GM19468 (cell line): ENCODE measurements around the gene MGAT1.
"Not testable (repeated sequence)": the region's sequence is repeated elsewhere in the genome, so short reads cannot be mapped to it uniquely, and the experiment has no call there.

Experiments
- ATAC-seq: cut with Tn5 transposase; IDR thresholded peaks from one replicate; pipeline ENCODE4 v1.9.1; 2021; ENCODE audit warnings: mild to moderate bottlenecking, moderate library complexity, moderate number of reproducible peaks; ENCODE audit not compliant: unreplicated experiment; ENCODE audit errors: extremely low read depth

The MGAT1 gene

DNA sequence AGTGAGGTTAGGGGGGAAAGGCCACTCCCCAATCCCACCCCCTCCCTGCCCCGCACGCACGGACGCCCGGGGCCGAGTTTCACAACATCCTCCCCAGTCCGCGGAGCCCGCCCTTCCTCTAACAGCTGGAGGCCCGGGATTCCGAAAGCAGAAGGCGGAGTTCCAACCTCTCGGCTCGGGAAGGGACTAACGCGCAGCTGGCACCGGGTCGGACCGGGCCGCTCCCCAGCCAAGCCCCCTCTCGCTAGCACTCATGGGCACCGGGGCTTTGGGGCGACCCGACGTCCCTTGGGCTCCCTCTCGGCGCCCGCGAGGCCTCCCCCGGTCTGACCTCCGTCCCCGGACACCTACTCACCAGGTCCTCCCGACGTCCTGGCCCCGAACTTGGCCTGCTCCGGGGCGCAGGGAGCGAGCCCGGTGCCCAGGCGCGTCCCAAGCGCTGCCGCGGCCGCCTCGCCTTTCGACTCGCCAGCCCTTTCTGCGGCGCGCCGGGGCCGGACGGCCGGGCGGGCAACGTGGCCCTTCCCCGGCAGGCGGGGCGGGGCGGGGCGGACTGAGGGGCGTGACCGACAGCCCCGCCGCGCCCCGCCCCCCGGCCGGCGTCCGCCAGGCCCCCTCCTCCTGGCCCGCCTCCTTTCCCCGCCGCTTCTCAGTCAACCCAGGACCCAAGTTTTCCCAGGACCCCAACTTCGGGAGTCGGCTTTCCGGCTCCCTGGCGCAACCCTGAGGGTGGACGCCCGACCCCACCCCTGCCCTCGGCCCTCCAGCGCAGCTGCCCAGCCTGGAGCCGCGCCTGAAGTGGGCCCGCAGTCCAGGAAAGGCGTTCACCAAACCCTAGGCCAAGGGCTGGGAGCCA is at the start of gene MGAT1:
TSS of gene MGAT1 (minus strand) at position 482 of the 856 bp plus-strand sequence. CDS start 9,835 bp downstream, outside the sequence.
- ATAC-seq = no peak

DNA sequence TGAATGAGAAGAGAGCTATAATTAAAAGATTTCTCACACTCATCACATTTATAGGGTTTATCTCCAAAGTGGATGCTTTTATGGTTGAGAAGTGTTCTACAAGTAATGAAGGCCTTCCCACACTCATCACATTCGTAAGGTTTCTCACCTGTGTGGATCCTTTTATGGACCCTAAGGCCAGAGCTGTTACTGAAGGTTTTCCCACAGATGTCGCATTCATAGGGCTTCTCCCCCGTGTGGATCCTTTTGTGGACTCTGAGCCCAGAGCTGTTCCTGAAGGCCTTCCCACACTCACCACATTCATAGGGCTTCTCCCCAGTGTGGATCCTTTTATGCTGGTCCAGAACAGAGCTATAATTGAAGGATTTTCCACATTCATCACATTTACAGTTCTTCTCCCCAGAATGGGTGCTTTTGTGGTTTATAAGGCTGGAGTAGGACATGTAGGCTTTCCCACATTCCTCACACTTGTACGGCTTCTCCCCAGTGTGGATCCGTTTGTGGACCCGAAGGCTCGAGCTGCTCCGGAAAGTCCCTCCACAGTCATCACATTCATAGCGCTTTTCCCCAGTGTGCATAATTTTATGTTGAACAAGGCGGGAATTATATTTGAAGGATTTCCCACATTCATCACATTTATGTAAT is 48.0 kb upstream of the MGAT1 start:
- ATAC-seq = no peak

DNA sequence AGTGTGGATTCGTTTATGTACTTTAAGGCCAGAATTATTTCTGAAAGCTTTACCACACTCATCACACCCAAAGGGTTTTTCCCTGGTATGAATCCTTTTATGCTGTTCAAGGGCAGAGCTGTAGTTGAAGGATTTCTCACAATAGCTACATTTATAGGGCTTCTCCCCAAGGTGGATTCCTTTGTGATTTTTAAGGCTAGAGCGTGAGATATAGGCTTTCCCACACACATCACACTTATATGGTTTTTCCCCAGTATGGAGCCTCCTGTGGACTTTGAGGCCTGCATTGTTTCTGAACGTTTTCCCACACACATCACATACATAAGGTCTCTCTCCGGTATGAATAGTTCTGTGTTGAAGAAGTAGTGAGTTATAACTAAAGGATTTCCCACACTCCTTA is 47.2 kb upstream of the MGAT1 start:
- no peak for ATAC-seq

DNA sequence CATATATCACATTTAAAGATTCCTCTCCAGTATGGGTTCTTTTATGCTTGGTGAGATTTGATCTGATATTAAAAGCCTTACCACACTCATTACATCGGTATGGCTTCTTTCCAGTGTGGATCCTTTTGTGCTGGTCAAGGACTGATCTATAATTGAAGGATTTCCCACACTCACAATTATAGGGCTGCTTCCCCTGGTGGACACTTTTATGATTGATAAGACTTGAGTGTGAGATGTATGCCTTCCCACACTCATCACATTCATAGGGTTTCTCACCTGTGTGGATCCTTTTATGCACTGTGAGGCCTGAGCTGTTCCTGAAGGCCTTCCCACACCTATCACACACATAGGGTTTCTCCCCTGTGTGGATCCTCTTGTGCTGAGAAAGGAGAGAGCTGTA is 46.3 kb upstream of the MGAT1 start:
- ATAC-seq = no peak

DNA sequence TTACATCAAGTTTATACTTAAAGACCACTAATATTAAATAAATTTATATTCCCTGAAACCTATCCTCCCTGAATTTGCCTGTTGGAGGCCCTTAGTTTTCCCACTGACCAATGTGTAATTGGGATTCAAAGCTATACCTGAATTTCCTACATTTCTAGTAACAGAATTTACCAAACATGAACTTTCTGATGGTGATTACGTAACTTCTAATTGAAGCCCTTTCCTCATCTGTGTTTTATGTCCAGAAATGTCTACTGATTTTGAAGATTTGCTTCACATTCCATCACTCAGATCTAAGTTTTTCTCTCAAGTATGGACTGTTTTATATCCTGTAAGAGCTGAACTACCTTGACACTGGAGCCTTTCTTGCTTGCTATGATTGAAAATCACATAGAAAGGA is 45.7 kb upstream of the MGAT1 start:
- ATAC-seq = no peak

DNA sequence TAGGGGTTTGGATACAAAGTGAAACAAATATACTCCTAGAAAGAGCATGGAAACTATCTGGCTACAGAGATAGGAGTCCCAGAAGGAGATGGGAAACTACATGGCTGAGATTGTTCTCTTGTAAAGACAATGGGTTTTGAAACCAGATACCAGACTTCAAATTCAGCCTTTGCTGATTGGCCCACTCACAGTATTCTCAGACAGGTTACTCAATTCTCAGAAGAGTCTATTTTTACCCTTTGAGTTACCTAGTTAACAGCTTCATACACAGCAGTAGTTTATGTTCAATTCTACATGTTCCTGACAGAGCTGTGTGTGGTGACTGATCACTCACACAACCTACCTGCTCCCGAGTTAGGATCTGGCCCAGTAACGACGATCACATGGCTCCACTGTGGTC is 44.4 kb upstream of the MGAT1 start:
- no peak for ATAC-seq

DNA sequence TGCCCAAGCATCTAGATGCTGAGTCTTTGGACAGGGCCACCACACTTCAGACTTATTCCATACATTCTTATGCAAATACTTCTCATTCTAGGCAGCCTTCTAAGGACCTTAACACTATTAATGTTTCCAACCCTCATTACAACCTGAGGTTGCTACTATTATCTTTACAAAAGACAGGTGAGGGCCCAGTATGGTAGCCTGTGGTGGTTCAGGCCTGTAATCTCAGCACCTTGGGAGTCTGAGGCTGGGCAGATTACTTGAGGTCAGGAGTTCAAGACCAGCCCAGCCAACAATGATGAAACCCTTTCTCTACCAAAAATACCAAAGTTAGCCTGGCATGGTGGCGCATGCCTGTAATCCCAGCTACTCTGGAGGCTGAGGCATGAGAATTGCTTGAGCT is 42.3 kb upstream of the MGAT1 start:
- no peak for ATAC-seq

DNA sequence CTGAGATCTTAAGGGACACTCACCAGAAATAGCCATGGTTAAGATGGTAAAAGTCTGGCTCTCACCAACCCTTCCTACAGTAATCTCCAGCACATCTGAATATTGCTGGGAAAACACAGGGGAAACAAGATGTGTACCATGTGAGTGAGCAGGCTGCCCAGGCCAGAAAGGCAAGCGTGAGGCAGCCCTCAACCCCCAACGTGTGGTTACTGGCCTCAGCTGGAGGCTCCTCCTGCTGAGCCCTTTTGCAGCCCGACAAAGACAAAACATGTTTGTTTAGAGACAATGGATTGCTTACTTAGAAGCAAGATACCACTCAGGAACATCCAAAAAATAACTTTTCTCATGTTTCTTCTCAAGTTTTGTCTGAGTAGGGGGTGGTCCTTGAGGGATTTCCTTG is 41.8 kb upstream of the MGAT1 start:
- no peak for ATAC-seq

DNA sequence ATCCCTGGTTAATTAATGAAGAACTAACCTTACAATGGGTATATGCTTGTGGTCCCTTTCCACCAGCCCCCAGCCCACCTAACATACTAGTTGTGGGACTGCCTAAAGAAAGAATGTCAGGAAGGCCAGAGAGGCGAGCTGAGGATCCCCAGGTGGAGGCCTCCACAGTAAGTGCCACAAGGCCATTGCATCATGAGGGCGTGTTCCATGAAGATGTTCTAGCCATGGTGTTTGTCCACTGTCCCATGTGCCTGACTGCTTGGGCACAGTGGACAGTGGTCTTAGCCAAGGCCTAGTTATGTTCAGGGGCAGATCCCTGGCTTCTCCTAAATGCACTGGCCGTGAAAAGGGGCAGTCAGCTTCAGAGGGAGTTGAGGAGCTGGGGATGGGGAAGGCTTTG is 37.3 kb upstream of the MGAT1 start:
- no peak for ATAC-seq

DNA sequence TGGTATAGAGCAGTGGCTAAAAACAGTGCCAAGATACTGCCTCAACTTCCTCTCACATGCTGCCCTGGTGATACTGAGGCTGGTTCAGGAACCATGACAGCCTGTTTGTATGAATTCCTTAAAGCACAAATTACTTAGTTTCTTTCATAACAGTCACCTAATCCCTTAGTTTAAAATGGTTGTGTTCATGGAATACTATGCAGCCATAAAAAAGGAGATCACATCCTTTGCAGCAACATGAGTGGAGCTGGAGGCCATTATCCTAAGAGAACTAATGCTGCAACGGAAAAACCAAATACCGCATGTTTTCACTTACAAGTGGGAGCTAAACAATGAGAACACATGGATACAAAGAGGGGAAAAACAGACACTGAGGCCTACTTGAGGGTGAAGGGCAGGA is 36.6 kb upstream of the MGAT1 start:
- no peak for ATAC-seq

DNA sequence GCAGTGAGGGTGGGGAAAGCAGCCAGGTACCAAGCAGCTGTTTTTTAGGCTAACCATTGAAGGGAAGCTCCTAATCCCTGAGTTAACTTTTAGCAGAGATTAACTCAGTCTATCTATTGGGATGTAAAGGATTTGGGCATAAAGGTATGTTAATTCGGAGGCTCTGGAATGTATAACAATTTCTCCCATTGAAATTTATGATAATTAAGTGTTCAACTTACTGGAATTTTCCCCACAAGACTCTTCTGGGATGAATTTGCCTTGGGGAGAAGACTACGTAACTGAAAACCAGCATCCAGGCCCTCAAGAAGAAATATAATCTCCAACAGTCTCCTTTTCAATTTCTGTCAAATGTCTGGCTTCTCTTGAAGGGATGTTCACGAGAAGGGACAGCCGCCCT is 34.9 kb upstream of the MGAT1 start:
- no peak for ATAC-seq

DNA sequence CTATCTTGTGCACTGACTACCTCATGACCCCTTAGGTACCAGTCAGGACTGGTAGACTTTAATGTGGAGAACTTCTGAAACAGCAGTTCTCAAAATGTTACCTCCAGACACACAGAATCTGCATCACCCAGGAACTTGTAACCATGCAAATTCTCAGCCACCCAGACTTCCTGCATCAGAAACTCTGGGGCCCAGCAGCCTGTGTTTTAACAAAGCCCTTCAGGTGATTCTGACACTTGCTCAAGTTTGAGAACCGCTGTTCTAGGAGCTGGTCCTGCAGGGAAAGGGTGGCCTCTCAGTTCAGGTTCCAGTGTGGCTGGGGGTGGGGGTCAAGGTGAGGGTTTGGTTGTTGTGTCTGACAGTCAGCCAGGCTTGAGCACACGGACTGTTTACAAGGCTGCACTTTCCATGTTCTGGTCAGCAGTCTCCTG is 30.0 kb upstream of the MGAT1 start:
- peak; percentile 32 for ATAC-seq

DNA sequence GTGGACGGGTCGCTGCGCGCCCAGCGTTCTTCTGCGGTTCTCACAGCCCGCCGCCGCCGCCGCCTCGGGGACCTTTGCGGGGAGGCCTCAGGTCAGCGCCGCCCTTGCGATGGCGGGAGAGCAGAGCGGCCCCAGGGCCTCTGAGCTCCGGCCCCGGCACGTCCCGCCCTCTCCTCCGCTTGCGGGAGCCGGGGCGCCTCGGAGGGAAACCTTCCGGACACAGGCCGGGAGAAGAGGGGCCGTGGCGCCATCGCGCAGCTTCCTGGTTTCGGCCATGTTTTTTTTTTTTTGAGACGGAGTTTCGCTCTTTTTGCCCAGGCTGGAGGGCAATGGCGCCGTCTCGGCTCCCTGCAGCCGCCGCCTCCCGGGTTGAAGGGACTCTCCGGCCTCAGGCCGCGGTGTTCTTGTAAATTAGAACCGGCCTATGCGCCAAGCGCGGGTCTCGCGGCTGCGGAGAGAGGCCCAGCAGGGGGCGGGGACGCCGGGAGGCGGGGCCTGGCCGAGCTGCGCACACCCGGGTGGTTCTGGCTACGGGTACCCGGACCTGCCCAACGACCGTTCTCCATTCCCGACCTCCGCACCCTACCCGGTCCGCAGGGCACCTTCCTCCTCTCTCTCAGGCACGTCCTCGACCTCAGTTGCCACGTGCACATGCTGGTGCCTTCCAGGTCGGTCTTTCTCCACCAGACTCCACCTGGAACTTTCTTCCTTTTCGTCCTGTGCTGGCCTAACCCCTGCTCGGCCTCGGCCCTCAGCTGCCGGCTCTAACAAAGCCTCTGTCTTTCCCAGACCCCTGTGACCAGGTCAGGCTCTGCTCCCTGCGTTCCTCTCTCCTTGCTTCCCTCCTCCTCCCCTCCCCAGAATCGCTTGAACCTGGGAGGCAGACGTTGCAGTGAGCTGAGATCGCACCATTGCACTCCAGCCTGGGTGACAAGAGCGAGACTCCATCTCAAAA is 28.8 kb upstream of the MGAT1 start:
- peak; percentile 69 for ATAC-seq

DNA sequence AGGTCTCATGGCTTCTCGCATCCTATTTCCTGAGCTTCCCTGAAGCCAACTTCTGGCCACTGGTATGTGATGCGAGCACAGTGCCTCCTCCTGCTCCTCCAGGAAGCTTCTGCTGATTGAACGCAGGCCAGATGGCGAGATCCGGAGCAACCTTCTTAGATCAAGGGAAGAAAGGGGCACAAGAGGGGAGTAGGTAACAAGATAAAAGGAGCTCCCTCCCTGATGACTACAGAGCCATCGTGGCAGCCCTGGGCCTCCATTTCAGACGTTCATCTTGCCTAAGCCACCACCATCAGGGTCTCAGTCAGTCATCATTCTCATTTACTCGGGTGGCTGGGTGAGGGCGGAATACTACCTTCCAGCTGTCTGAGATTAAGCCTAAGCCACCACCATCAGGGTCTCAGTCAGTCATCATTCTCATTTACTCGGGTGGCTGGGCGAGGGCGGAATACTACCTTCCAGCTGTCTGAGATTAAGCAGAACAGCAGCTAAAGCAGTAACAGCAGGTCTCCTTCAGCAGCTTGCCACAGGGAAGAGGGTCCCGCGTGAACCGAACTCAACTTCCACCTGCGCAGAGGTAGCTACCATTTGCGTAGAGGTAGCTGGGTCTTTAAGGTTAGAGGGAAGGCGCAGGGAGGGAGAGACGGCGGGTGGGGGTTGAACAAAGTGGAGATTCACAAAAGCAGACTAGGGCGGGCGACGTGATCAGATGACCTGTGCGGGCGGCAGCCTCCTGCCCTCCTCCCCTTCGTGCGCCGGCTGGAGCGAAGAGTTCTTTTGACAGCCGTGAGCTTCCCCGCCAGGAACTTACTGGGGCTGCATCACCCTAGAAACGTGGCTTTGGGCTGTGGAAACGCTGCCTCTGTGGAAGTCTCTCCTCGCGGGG is 27.9 kb upstream of the MGAT1 start:
- ATAC-seq = no peak

DNA sequence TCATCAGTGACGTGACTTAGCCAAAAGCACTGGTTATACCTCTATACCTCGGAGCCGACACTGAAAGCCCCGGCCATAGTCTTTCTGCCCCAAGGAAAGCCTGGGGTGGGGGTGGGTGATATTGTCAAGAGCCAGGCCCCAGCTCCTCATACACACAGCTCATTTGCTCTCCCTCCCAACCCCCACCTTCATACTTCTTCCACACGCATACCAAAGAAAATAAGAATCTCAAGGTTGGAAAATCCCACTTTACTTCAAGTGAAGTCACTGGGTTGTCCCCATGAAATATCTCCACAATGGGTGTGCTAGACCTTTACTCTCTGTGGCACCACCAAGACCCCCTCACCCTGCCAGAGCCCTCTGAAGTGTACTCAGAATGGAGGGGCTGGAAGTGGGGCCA is 27.1 kb upstream of the MGAT1 start:
- no peak for ATAC-seq

DNA sequence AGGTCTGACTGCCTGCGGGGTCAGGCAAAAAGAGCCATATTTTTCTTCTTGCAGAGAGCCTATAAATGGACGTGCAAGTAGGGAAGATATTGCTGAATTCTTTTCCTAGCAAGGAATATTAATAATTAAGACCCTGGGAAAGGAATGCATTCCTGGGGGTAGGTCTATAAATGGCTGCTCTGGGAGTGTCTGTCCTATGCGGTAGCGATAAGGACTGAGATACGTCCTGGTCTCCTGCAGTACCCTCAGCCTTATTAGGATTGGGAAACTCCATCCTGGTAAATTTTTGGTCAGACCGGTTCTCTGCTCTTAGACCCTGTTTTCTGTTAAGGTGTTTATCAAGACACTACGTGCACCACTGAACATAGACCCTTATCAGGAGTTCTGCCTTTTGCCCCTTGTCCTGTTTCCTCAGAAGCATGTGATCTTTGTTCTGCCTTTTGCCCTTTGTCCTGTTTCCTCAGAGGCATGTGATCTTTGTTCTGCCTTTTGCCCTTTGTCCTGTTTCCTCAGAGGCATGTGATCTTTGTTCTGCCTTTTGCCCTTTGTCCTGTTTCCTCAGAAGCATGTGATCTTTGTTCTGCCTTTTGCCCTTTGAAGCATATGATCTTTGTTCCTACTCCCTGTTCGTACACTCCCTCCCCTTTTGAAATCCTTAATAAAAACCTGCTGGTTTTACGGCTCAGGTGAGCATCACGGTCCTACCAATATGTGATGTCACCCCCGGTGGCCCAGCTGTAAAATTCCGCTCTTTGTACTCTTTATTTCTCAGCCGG is 26.3 kb upstream of the MGAT1 start:
- not testable (repeated sequence) for ATAC-seq

DNA sequence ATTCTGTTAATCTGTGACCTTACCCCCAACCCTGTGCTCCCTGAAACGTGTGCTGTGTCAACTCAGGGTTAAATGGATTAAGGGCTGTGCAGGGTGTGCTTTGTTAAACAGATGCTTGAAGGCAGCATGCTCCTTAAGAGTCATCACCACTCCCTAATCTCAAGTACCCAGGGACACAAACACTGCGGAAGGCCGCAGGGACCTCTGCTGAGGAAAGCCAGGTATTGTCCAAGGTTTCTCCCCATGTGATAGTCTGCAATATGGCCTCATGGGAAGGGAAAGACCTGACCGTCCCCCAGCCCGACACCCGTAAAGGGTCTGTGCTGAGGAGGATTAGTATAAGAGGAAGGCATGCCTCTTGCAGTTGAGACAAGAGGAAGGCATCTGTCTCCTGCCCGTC is 24.8 kb upstream of the MGAT1 start:
- not testable (repeated sequence) for ATAC-seq

DNA sequence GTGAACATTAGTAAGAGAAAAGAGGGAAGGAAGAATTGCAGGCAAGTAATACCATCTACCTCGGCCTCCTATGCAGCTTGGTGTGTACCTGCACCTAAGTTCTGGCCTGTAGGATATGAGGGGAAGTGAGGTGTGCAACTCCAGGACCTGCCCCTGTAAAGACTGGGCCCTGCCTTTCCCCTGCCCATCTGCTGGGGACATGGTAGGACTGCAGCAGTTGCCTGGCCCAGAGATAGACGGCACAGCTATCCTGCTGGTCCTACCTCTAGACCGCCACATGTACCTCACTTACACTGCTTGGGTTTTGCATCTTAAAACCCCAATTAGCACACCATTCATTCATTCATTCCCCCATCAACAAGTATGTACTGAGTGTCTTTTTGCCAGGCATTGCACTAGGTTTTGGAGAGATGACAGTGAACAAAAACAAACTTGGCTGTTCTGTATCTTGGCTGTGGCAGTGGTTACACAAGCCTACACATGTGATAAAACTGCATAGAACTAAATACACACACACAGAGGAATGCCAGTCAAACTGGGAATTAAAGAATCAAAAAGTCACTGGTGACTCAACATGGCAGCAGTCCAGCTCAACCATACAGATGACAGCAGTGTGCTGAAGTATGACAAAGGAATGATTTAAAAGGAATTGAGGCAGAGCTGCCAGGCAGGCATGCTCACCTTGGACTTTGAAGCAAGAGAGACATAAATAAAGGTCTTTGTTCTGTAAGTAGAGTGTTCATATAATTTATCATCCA is 23.3 kb upstream of the MGAT1 start:
- no peak for ATAC-seq
